ENCODE measurements around the gene RTTN.

DNA sequence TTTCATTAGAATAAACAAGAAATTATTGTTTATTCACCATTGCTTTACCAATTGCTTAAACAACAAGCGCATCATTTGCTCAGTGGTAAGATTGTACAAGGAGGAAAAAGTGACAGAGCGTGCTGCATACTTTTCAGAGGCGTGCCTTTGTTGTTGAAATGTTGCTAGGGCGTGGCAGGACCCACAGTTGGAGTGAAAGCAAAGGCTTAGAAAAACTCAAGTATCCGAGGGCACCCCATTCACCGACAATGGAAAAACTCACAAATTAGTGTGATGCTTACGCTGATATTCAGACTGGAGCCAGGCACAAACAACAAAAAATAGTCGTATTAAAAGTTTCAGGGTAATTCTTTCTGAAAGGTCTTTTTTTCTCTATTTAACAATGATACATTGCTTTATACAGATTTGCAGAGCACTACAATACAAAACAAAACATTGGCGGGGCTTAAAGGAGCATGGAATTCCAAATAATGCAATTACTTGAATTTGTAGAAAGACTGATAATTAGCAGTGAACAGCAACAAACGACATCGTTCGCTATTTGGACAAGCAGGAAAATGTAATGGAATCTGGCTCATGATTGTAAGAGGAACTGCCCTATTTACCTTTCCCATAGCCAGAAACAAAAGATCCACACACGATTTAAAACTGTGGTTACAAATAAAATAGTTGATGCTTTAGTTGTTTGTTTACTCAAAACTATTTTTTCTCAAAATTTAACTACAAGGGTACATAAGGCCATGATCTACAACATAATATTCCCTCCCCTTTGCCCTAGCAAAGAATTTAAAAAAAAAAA, 37.8 kb upstream of the RTTN start:
- no peak for TF ChIP-seq GATA2 (IDR thresholded peaks at IDR 0.05; ENCODE audit: low read depth, low read length)
- no peak for TF ChIP-seq GATA3 (IDR thresholded peaks at IDR 0.05; ENCODE audit: low read depth, low read length)
